ENCODE results near the gene ALDH1L1.

DNA sequence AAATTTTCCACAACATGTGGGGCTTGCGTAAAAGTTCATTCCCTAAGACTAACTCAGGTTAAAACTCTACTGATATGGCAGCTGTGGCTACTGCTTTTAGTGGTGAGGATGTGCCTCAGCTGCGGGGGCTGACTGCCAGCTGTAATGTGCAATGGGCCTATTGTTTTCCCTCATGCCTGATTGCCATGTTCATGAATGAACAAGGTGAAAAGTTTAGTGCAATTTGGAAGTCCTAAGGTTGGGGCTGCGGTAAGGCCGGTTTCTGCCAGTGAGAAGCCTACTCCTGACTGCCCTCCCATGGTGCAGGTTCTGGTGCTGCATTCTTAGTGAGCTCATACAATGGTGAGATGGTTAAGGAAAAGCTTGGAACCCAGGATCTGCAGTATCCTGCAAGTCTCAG is 10.9 kb upstream of the ALDH1L1 start:
- TF ChIP-seq GATA2 (IDR thresholded peaks at IDR 0.05; ENCODE audit: low read depth, low read length) (no peak), GATA3 (IDR thresholded peaks at IDR 0.05; ENCODE audit: low read depth, low read length) (no peak)
